ENCODE measurements around the gene GPATCH2.
"Not testable (repeated sequence)": the region's sequence is repeated elsewhere in the genome, so short reads cannot be mapped to it uniquely, and the experiment has no call there.

GPATCH2 gene

GRCh38 chr1:217528271-217528670 is 102.6 kb downstream of the GPATCH2 start:
- DNase-seq (ENCODE audit: insufficient read length, low spot score), result no peak
- FAIRE-seq, result peak; percentile 23

- FAIRE-seq (no peak), DNase-seq (ENCODE audit: insufficient read length, low spot score) (no peak)
Measured at GRCh38 chr1:217527151-217527550, 103.7 kb downstream of the GPATCH2 start.

- FAIRE-seq (no peak), DNase-seq (ENCODE audit: insufficient read length, low spot score) (no peak)
Measured at GRCh38 chr1:217526636-217527035, 104.3 kb downstream of the GPATCH2 start.

- DNase-seq (ENCODE audit: insufficient read length, low spot score) (no peak), FAIRE-seq (no peak)
Measured at GRCh38 chr1:217525773-217526490, 105.0 kb downstream of the GPATCH2 start.

- DNase-seq (ENCODE audit: insufficient read length, low spot score), result no peak
- no peak for FAIRE-seq
Measured at GRCh38 chr1:217524787-217525520, 105.9 kb downstream of the GPATCH2 start.

- not testable (repeated sequence) for DNase-seq (ENCODE audit: insufficient read length, low spot score); FAIRE-seq
Measured at GRCh38 chr1:217523921-217524320, 107.0 kb downstream of the GPATCH2 start.

GRCh38 chr1:217522277-217522676 is 108.6 kb downstream of the GPATCH2 start:
- FAIRE-seq, result no peak
- DNase-seq (ENCODE audit: insufficient read length, low spot score), result no peak

- FAIRE-seq (no peak), DNase-seq (ENCODE audit: insufficient read length, low spot score) (no peak)
Measured at GRCh38 chr1:217521317-217521716, 109.6 kb downstream of the GPATCH2 start.

- DNase-seq (ENCODE audit: insufficient read length, low spot score), result no peak
- FAIRE-seq, result no peak
Measured at GRCh38 chr1:217506878-217507277, 124.0 kb downstream of the GPATCH2 start.

GRCh38 chr1:217498209-217498608 is 132.7 kb downstream of the GPATCH2 start:
- no peak for DNase-seq (ENCODE audit: insufficient read length, low spot score)
- no peak for FAIRE-seq

- DNase-seq (ENCODE audit: insufficient read length, low spot score) (no peak), FAIRE-seq (no peak)
Measured at GRCh38 chr1:217495249-217495648, 135.6 kb downstream of the GPATCH2 start.

GRCh38 chr1:217494767-217495166 is 136.1 kb downstream of the GPATCH2 start:
- FAIRE-seq, result no peak

GRCh38 chr1:217493290-217493689 is 137.6 kb downstream of the GPATCH2 start:
- DNase-seq (ENCODE audit: insufficient read length, low spot score) (no peak), FAIRE-seq (no peak)

More at GRCh38 chr1:217494767-217495166, 136.1 kb downstream of the GPATCH2 start:
- no peak for DNase-seq (ENCODE audit: insufficient read length, low spot score)

- no peak for FAIRE-seq
- no peak for DNase-seq (ENCODE audit: insufficient read length, low spot score)
Measured at GRCh38 chr1:217484871-217485270, 146.0 kb downstream of the GPATCH2 start.

GRCh38 chr1:217482356-217483102 is 148.4 kb downstream of the GPATCH2 start:
- FAIRE-seq (no peak), DNase-seq (ENCODE audit: insufficient read length, low spot score) (peak; percentile 14)

- FAIRE-seq, result no peak
- DNase-seq (ENCODE audit: insufficient read length, low spot score), result no peak
Measured at GRCh38 chr1:217478450-217478849, 152.4 kb downstream of the GPATCH2 start.

GRCh38 chr1:217472915-217473314 is 158.0 kb downstream of the GPATCH2 start:
- no peak for FAIRE-seq
- DNase-seq (ENCODE audit: insufficient read length, low spot score), result no peak

GRCh38 chr1:217471403-217471802 is 159.5 kb downstream of the GPATCH2 start:
- DNase-seq (ENCODE audit: insufficient read length, low spot score) (no peak), FAIRE-seq (no peak)

- DNase-seq (ENCODE audit: insufficient read length, low spot score) (no peak), FAIRE-seq (no peak)
Measured at GRCh38 chr1:217469983-217470382, 160.9 kb downstream of the GPATCH2 start.

GRCh38 chr1:217465102-217465501 is 165.8 kb downstream of the GPATCH2 start:
- no peak for DNase-seq (ENCODE audit: insufficient read length, low spot score)
- FAIRE-seq, result no peak

GRCh38 chr1:217462666-217463065 is 168.2 kb downstream of the GPATCH2 start:
- DNase-seq (ENCODE audit: insufficient read length, low spot score), result no peak
- no peak for FAIRE-seq
